Measurements from ENCODE around the gene MED29.
A peak's percentile ranks its signal among the peaks of the same experiment; 100 is the strongest.

Gene MED29

DNA sequence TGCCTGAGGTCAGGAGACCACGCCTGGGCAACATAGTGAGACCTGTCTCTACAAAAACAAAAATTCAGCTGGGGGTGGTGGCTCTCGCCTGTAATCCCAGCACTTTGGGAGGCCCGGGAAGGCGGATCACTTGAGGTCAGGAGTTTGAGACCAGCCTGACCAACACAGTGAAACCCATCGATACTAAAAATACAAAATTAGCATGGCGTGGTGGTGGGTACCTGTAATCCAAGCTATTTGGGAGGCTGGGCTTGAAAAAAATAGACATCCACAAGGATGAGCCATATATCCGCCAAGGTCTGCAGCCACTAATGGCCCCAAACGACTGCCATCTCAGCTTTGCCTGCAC lies 41.5 kb downstream of the MED29 start:
- Histone ChIP-seq H3K9ac (ENCODE audit: low read depth, low read length) (no peak overlapping the region), H3K9me3 (ENCODE audit: control insufficient read depth, insufficient read depth, low read length) (no peaks in the 10 kb centered on the region), H3K36me3 (ENCODE audit: insufficient read depth, low read length) (peaks cover 21% of the 10 kb centered on the region), H3K4me1 (ENCODE audit: insufficient read depth, low read length) (peaks cover 13% of the 10 kb centered on the region; the same call in 1 of the 2 replicates)

DNA sequence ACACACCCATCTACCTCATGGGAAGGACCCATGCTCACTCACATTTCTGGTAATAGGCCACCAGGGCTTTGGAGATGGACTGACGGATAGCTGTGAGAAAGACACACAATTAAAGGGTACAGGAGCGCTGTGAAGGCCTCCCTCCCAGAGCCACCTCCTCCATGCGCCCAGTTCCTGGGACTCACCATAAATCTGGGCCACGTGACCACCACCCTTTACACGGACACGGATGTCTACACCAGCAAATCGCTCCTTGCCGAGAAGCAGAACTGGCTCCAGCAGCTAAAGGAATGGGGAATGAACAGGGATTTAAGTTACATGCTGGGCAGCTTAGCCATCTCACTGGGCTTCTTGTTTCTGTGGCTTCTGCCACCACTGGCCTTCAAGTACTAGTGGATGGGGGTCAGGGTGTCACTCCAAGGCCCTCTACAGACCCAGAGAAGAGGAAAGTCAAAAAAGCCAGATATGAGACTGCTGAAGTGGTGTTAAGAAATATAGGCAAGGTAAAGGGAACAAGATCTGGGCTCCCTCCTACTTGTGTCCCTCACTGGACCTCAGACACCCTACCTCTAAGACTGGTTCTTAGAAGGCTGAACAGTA lies 42.4 kb downstream of the MED29 start:
- H3K4me1 ChIP-seq (ENCODE audit: insufficient read depth, low read length), result peaks cover 17% of the 10 kb centered on the region; the same call in 1 of the 2 replicates
- no peak overlapping the region for H3K9ac ChIP-seq (ENCODE audit: low read depth, low read length)
- H3K9me3 ChIP-seq (ENCODE audit: control insufficient read depth, insufficient read depth, low read length), result no peaks in the 10 kb centered on the region
- peaks cover 21% of the 10 kb centered on the region for H3K36me3 ChIP-seq (ENCODE audit: insufficient read depth, low read length)

DNA sequence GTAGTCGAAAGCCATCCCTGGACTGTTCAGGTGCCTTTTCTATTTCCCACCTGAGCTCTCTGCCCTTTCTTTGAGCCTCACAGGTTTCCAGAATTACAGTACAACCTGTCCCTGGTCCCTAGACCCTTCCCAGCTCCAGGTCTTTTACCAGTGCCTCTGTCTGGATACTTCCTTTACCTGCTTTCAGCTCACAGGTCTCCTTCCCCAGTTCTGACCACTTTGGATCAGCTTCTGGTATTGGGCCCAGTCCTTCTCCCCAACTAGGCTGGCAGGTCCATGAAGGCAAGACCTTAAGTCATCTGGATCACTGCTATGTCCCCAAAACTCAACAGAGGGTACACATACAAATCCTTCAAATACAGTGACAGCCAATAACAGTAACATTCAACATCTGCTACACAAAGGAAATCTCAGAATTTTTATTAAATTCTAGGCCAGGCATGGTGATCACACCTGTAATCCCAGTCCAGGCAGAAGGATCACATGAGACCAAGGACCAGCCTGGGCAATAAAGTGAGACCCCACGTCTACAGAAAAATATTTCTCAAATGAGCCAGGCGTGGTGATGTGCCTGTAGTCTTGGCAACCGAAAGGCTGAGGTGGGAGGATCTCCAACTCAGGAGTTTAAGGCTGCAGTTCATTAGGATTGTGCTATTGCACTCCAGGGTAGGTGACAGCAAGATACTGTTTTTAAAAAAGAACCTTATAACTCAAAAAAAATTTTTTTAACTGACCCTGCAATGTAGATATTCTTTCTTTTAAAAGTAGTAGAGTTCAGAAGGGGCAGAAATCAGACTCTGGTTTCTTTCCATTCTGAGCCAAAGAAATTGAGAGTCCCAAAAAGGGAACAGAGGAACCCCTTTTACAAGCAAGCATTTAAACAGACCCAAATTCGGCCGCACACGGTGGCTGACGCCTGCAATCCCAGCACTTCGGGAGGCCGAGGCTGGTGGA lies 43.2 kb downstream of the MED29 start:
- peaks cover 21% of the 10 kb centered on the region for H3K36me3 ChIP-seq (ENCODE audit: insufficient read depth, low read length)
- H3K9ac ChIP-seq (ENCODE audit: low read depth, low read length), result peak overlapping the region; percentile 97
- peaks cover 13% of the 10 kb centered on the region; the same call in 1 of the 2 replicates for H3K4me1 ChIP-seq (ENCODE audit: insufficient read depth, low read length)
- H3K9me3 ChIP-seq (ENCODE audit: control insufficient read depth, insufficient read depth, low read length), result no peaks in the 10 kb centered on the region

DNA sequence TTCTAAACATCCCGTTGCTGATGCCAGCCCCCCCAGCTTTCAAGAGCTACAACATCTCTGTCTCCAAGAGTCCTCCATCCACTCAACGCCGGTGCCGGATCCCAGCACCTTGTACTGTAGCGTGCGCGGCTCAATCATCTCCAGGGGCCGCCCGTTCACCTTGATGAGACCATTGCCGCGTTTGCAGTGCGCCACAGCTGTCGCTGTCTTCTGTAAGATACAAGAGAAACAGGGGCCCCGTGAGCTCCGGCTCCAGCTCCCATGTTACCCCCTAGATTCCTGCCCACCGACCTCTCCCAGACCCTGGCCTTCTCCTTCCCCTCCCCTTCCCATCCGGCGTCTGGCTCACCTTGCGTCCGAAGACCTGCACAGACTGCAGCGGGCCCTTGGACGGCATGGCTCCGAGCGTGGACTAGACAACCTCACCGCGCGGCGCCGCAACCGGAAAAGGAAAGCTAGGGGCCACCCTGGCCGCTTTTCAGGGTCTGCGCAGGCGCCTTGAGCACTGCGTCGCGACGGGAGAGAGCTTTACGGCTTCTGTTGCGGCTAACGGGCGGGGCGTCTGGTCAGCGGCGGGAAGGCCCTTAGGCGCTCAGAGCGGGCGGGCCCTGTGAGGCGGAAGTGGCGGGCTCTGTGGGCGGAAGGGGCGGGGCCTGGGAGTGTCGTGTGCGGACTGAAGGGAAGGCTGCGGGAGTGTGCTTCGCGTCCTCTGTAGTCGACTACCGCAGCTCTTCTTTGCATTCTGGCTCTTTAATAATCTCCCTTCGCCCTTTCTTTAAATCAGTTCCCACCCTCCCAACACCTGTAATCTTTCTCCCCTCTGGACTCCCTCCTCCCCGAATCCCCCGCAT lies 44.5 kb downstream of the MED29 start, which contains the start of gene RPS16:
Gene RPS16, minus strand, starts transcription at position 451 of the 851 bp plus-strand sequence. Its CDS starts 54 bp downstream, at position 397.
- peak within 1 kb of the TSS; percentile 97 for H3K9ac ChIP-seq (ENCODE audit: low read depth, low read length)
- H3K9me3 ChIP-seq (ENCODE audit: control insufficient read depth, insufficient read depth, low read length), result no peaks in the 10 kb centered on the region
- peaks cover 18% of the 10 kb centered on the region; the same call in 1 of the 2 replicates for H3K4me1 ChIP-seq (ENCODE audit: insufficient read depth, low read length)

GRCh38 chr19:39436350-39436716 lies 45.2 kb downstream of the MED29 start:
- H3K4me1 ChIP-seq (ENCODE audit: insufficient read depth, low read length), result peaks cover 14% of the 10 kb centered on the region; the same call in 1 of the 2 replicates

More for the DNA sequence above, 44.5 kb downstream of the MED29 start, which contains the start of gene RPS16:
- peaks cover 21% of the 10 kb centered on the region for H3K36me3 ChIP-seq (ENCODE audit: insufficient read depth, low read length)

DNA sequence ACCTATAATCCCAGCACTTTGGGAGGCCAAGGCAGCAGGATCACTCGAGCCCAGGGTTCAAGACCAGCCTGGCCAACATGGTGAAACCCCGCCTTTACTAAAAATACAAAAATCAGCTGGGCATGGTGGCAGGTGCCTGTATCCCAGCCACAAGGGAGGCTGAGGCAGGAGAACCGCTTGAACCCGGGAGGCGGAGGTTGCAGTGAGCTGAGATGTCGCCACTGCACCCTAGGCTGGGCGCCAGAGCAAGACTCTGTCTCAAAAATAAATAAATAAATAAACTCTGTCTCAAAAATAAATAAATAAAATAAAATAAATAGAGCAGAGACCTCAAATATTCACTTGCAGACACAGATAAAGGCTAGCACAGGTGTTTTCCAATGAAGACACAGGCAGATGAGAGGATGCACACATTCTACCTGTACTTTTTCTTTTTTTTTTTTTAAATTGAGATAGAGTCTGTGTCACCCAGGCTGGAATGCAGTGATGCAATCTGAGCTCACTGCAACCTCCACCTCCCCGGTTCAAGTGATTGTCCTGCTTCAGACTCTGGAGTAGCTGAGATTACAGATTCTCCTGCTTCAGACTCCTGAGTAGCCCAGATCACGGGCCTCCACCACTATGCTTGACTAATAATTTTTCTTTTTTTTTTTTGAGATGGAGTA lies 47.2 kb downstream of the MED29 start:
- Histone ChIP-seq H3K9ac (ENCODE audit: low read depth, low read length) (no peak overlapping the region), H3K9me3 (ENCODE audit: control insufficient read depth, insufficient read depth, low read length) (no peaks in the 10 kb centered on the region), H3K4me1 (ENCODE audit: insufficient read depth, low read length) (peaks cover 14% of the 10 kb centered on the region; the same call in 1 of the 2 replicates), H3K36me3 (ENCODE audit: insufficient read depth, low read length) (peaks cover 14% of the 10 kb centered on the region)

More at GRCh38 chr19:39436350-39436716, 45.2 kb downstream of the MED29 start:
- Histone ChIP-seq H3K36me3 (ENCODE audit: insufficient read depth, low read length) (peaks cover 21% of the 10 kb centered on the region), H3K9me3 (ENCODE audit: control insufficient read depth, insufficient read depth, low read length) (no peaks in the 10 kb centered on the region), H3K9ac (ENCODE audit: low read depth, low read length) (peak overlapping the region; percentile 97)

GRCh38 chr19:39444598-39445195 lies 53.5 kb downstream of the MED29 start:
- H3K9ac ChIP-seq (ENCODE audit: low read depth, low read length), result peak overlapping the region; percentile 99
- no peaks in the 10 kb centered on the region for H3K9me3 ChIP-seq (ENCODE audit: control insufficient read depth, insufficient read depth, low read length)
- H3K36me3 ChIP-seq (ENCODE audit: insufficient read depth, low read length), result no peaks in the 10 kb centered on the region
- peaks cover 2% of the 10 kb centered on the region; the same call in 1 of the 2 replicates for H3K4me1 ChIP-seq (ENCODE audit: insufficient read depth, low read length)

DNA sequence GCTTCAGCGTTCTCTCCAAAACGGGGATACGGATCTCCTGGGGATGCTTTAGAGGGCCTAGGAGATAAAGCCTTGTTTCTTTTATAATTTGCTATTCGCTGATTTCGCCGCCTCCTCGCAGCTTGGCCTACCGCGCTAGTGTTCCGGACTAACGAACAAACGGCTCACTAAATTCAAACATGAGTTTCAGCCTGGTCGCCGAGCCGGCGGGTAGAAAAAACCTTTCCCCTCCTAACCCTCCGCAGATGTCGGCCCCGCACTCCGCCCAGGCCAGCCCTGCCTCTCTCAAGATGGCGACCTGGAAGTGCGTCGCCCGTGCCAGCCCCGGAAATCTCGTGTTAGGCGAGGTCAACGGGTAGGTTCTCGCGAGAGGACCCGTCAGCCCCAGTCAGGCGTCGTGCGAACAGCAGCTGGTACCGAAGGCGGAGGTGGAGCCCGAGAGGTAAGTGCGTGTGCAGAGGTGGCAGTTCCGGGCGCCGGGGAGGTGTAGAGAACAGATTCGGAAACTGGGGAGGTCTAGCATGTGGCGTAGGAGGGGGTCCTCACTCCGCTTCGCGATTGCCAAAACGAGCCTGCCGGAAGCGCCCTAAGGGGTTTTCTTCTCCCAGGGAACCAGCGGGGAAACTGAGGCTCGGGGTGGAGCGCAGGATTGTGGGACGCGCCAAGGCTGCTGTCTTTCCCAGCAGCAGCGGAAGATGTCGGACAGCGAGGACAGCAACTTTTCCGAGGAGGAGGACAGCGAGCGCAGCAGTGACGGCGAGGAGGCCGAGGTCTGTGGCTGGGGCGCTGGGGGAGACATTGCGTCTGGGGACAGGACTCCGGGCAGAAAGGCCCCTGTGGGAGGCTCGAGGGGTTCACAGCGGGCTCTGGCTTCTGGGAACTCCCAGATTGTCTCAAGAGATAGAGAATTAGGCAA lies 54.3 kb downstream of the MED29 start, which contains the start of gene SUPT5H:
Gene SUPT5H, plus strand, starts transcription at position 387 of the 916 bp plus-strand sequence. Its CDS starts 309 bp downstream, at position 696.
- H3K36me3 ChIP-seq (ENCODE audit: insufficient read depth, low read length), result no peaks in the 10 kb centered on the region
- no peaks in the 10 kb centered on the region; the same call in 1 of the 2 replicates for H3K4me1 ChIP-seq (ENCODE audit: insufficient read depth, low read length)
- H3K9me3 ChIP-seq (ENCODE audit: control insufficient read depth, insufficient read depth, low read length), result no peaks in the 10 kb centered on the region
- peak within 1 kb of the TSS; percentile 99 for H3K9ac ChIP-seq (ENCODE audit: low read depth, low read length)

DNA sequence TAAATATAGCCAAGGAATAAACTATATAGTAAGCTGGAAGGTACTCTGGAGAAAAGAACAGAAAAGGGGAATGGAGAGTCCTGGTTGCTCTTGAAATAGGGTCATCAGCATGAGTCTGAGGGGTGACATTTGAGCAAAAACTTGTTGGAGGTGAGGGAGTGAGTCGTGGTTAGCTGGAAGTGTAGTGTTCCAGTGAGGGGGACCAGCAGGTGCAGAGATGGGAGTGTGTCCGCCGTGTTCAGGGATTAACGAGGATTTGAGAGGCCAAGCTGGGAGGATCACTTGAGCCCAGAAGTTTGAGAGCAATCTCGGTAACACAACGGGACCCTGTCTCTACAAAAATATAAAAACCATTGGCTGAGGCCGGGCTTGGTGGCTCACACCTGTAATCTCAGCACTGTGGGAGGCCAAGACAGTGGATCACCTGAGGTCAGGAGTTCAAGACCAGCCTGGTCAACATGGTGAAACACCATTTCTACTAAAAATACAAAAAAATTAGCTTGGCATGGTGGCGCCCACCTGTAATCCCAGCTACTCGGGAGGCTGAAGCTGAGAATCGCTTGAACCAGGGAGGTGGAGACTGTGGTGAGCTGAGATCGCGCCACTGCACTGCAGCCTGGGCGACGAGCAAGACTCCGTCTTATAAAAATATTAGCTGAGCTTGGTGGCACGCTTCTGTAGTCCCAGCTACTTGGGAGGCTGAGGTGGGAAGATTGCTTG lies 55.3 kb downstream of the MED29 start:
- Histone ChIP-seq H3K9me3 (ENCODE audit: control insufficient read depth, insufficient read depth, low read length) (no peaks in the 10 kb centered on the region), H3K36me3 (ENCODE audit: insufficient read depth, low read length) (no peaks in the 10 kb centered on the region), H3K4me1 (ENCODE audit: insufficient read depth, low read length) (no peaks in the 10 kb centered on the region; the same call in 1 of the 2 replicates), H3K9ac (ENCODE audit: low read depth, low read length) (peak overlapping the region; percentile 99)

DNA sequence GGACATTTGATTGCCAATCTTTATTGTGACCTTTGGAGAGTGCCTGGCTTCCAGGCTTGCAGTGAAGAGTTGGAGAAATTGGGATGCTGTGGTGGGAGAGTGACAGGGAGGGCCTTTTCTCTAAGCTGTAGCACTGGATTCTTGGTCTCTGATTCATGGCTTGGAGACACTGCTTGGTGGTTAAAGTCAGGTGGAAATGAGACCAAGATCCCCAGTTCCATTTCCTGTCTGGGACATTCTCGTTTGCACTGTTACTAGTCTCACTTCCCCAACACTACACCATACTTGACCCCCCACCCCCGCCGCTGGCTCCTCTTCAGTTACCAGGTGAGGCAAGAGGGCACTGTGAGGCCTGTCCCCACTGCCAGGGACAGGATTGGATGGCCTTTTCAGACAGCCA lies 57.1 kb downstream of the MED29 start:
- Histone ChIP-seq H3K9ac (ENCODE audit: low read depth, low read length) (no peak overlapping the region), H3K4me1 (ENCODE audit: insufficient read depth, low read length) (no peaks in the 10 kb centered on the region; the same call in 1 of the 2 replicates), H3K36me3 (ENCODE audit: insufficient read depth, low read length) (no peaks in the 10 kb centered on the region; the same call in 1 of the 2 replicates), H3K9me3 (ENCODE audit: control insufficient read depth, insufficient read depth, low read length) (no peaks in the 10 kb centered on the region)

DNA sequence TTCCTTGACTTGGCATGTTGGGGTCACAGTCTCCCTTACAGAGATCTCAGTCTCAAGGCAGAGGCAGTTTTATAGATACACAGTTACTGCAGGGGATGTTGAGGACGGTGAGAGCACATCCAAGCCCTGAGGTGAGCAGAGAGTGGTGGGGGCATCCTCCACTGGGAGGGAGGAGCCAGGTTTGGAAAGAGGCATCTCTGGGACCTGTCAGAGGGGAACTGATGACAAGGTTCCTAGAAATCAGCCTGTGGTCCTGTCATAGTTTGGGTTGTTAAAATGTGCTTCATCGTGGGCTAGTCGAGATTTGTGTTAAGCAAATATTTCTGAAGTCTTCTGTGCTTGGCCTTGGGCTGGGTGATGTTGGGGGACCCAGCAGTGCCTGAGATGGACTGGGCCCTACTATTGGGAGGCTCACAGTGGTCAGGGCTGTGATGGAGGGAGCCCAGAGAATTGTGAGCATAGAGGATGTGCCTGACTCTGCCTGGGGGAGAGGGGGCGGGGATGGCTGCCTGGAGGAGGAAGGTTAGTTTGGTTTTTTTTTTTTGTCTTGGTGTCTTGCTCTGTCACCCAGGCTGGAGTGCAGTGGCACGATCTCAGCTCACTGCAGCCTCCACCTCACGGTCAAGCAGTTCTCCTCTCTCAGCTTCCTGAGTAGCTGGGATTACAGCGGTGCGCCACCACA lies 58.1 kb downstream of the MED29 start:
- H3K36me3 ChIP-seq (ENCODE audit: insufficient read depth, low read length), result peaks cover 5% of the 10 kb centered on the region; the same call in 1 of the 2 replicates
- no peaks in the 10 kb centered on the region; the same call in 1 of the 2 replicates for H3K4me1 ChIP-seq (ENCODE audit: insufficient read depth, low read length)
- H3K9ac ChIP-seq (ENCODE audit: low read depth, low read length), result no peak overlapping the region
- H3K9me3 ChIP-seq (ENCODE audit: control insufficient read depth, insufficient read depth, low read length), result no peaks in the 10 kb centered on the region

Measured in ES-I3 (cell line).